HG03342 (cell line): ENCODE measurements around the gene TOPBP1.
"Not testable (repeated sequence)": the region's sequence is repeated elsewhere in the genome, so short reads cannot be mapped to it uniquely, and the experiment has no call there.

ENCODE experiments used
- ATAC-seq: cut with Tn5 transposase; IDR thresholded peaks from one replicate; pipeline ENCODE4 v1.9.1; 2021; ENCODE audit warnings: mild to moderate bottlenecking, moderate library complexity; ENCODE audit not compliant: unreplicated experiment

The TOPBP1 gene

DNA sequence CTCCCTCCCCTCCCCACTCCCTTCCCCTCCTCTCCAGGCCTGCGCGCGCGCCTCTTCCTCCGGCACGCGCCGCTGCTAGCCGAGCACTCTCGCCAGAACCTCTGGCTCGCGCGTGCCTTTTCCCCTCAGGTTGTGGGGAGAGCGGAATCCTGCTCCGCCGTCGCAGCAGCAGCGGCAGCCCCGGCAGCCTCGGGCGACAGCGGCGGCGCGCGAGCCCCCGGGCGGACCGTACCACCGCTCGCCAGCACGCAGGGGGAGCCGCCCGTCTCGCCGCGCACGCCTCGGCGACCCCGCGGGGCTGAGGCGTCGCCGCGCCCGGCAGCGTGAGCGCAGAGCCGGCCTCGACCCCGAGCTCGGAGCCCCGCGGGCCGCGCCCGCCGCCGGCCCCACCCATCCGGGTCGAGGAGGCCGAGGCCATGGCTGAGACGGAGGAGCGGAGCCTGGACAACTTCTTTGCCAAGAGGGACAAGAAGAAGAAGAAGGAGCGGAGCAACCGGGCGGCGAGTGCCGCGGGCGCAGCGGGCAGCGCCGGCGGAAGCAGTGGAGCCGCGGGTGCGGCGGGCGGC, 88.0 kb downstream of the TOPBP1 start, which contains the start of gene CDV3:
CDV3 (plus strand) TSS at position 58 of the 566 bp plus-strand sequence; CDS start at position 417, 359 bp downstream.
- peak; percentile 27 for ATAC-seq

DNA sequence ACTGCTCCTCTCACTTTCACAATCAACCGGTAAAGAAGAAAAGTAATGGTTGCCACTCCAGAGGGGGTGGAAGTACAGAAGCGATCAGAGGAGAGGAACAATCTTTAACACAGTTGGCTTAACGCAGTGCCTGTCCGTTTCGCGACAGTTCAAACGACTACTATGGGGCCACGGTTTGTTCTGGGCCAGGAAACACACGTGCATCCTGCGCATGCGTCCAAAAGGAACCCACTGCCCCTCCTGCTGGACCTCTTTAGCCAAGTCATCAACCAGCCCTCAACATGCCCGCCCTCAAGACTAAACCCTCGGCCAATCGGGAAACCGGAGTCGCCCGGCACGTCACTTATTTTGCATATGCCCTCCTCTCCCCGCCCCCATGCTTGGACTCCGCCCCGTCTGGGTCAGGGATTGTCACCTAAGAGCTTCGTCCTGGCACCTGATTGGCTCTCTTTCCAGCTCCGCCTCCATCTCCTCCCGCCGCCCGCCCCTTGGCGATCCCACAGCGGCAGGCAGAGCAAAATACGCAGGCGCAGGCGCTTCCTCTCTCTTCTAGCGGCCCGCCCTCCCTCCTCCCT, 88.6 kb downstream of the TOPBP1 start:
- peak; percentile 73 for ATAC-seq

DNA sequence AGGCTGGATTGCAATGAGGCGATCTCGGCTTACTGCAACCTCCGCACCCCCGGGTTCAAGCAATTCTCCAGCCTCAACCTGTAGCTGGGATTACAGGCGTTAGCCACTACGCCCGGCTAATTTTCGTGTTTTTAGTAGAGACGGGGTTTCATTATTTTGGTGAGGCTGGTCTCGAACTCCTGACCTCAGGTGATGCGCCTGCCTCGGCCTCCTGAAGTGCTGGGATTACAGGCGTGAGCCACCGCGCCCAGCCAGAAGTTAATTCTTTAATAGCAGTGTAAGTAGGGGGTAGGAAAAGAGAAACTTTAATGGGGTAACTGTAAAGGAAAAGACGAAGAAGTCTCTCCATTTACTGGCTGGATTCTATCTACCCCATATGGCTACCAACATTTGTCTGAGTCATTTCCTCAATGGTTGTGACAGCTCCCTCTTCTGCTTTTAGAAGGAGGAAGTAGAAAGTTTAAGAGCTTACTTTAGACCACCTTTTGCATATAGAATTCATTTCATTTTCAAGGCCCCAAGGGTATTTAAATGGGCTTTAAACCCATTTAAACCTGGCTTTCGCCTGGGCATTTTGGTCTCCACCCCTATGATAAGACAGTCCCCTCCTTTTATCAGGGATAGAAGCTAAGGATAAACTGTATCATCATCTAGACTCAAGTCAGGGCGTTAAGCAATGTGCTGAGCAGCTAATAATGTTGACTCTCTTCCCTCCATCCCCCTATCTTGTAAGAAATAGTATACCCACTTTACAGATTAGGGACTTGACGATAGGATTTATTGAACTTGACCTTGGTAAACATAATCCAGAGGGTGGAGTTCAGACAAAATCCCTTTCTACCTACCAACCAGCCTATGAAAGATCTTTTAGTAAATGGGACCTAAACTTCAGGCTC, 89.3 kb downstream of the TOPBP1 start:
- ATAC-seq: peak; percentile 30

DNA sequence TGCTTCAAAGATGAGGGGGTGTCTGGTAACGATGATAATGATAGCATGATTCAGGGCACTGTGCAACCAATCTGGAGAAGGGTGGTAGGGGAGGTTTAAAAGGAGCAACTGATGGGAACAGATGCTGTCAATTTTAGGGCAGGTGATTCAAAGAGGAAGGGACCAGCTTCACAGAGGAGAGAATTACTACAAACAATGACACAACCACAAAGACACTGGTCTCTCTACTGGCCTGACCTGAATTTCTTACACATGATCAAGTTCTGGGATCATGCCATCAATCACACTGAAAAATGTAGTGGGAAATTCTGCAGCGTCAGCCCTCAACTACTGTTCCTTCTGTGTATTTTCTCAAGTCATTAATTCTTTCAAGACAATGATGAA, 90.8 kb downstream of the TOPBP1 start:
- ATAC-seq: no peak

DNA sequence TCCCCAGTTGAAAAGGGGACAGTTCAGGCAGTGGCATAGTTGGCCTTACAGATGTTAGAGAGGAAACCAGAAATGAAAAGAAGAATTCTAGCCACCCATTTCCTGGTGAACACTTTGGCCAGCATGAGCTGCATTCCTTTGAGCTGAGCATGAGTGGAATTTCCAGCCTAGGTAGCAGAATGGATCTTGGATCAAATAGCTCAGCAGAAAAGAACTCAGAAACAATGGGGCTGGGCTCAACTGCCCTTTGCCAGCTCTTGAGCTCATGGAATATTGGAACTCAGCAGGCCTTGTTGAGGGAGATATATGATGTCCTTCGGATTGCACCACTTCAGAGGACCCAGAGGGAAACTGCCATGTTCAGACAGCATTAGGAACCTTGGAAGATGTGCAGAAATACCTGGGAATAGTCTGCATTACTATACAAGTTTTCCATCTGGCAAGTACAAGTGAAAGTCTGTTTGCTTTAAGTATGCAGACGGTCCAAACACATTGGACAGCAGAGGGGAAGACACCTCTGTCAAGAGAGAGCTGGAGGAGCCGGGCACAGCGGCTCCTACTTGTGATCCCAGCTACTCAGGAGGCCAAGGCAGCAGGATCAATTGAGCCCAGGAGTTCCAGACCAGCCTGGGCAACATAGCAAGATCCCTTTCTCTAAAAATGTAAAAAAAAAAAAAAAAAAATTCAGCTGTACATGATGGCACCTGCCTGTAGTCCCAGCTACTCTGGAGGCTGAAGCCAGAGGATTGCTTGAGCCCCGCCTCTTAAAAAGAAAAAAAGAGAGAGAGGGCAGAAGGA, 91.4 kb downstream of the TOPBP1 start:
- ATAC-seq: no peak

DNA sequence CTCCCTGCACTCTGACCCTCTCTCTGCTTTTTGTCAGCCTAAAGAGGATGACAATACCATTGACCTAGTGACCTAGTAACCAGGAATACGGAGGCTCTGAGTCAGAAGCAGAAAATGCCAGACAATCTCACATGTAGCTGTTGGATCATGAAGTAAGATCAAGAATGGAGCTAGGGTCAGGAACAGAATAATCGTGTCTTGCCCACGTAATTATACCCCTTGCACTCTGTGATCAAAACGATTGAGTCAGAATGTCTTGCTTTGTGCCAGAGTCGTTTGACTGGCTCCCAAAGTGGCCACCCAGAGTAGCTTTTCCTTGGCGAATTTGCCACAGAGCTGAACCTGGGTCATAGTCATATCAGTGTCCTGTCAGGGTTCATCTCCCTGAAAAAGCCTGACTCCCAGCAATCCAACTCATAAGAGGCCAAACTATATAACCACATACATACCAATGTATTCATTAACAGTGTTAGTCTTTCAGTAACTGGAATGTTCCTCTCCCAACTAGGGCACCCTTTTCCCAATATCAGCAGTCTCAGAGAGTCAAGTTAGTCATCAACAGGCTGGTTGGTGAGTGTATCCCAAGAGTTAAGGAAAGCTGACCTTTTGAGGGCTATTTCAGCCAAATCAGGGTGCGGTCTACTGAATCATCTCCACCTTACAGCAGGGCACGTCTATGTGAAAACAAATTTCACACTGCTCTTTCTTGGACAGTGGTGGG, 93.3 kb downstream of the TOPBP1 start:
- ATAC-seq: no peak

DNA sequence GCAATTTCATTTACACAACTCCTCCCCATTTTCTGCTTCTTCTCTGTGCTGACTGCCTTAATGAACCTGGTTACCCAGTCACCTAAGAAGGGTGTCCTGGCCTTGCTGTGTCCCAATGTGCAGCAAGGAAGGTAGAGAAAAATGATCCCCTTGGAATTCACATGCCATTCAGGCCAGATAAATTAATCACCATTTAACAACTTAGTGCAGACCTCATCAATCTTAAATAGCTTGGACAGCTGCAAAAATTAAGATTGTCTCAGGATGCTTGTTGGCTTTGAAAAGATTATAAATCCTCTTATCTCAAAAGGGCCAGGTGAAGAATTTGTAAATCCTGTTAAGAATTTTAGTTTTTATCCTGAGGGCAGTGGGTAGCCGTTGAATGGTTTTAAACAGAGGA, 97.9 kb downstream of the TOPBP1 start:
- no peak for ATAC-seq

DNA sequence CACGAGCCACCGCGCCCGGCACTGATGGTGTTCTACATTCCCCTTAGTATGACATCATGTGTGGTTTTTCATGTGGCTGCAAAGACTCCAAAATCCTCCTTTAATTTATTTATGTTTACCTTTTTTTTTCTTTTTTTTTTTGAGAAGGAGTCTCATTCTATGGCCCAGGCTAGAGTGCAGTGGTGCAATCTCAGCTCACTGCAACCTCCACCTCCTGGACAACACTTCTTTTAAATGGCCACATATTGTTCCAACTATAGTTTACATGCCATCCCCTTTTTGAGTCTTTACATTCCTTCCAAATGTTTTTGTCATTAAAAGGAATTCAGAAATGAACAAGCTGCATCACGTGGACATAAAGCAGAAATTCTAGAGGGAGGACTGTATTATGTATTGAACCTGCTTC, 98.6 kb downstream of the TOPBP1 start:
- ATAC-seq: no peak

DNA sequence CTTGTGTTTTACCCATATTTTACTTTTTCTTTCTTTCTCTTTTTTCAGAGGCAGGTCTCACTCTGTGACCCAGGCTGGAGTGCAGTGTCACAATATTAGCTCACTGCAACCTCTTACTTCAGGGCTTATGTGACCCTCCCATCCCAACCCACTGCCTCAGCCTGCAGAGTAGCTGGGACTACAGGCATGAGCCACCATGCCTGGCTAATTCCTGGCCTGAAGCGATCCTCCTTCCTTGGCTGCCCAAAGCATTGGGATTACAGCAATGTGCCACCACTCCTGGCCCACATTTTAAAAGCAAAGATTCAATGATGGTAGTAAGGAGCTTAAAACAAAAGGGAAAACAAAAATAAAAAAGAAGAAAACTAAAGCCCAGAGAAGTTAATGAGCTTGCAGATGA, 99.4 kb downstream of the TOPBP1 start:
- no peak for ATAC-seq

DNA sequence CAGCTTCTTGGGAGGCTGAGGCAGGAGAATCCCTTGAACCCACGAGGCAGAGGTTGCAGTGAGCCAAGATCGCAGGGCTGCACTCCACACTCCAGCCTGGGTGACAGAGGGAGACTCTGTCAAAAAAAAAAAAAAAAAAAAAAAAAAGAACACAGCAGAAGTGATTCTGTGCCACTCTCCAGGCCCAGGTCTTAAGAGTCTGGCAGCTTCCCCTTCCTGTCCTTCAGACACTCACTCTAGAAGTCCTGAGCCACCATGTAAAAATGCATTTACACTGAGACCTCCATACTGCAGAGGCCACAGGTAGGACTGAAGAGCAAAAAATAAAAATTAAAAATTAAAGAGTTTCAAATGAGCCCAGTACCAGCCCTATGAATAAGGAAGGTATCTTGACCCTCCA, 100.1 kb downstream of the TOPBP1 start:
- no peak for ATAC-seq

DNA sequence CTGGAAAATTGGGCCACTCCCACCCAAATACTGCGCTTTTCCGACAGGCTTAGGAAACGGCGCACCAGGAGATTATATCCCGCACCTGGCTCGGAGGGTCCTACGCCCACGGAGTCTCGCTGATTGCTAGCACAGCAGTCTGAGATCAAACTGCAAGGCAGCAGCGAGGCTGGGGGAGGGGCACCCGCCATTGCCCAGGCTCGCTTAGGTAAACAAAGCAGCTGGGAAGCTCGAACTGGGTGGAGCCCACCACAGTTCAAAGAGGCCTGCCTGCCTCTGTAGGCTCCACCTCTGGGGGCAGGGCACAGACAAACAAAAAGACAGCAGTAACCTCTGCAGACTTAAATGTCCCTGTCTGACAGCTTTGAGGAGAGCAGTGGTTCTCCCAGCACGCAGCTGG, 110.2 kb downstream of the TOPBP1 start:
- ATAC-seq: not testable (repeated sequence)
